H9 (cell line): ENCODE measurements around the gene LSP1. TPM values are rescaled to one million over a fixed set of nuclear protein-coding genes. Genes with fewer than 3 reads are reported as not detected.
"Not testable (repeated sequence)": the region's sequence is repeated elsewhere in the genome, so short reads cannot be mapped to it uniquely, and the experiment has no call there.

Source experiments
- DNase-seq: peaks from one replicate; pipeline ENCODE4 v3.0.0-alpha.2; 2017
- H2AFZ ChIP-seq: one replicate; pipeline ENCODE4 v1.6.1; 2013; ENCODE audit warnings: mild to moderate bottlenecking, low read length, control low read depth, moderate library complexity
- H2AK5ac ChIP-seq: 2 replicates; pipeline ENCODE4 v1.6.1; 2013; ENCODE audit warnings: low read length, control low read depth, mixed read lengths; ENCODE audit not compliant: insufficient read length
- H2BK120ac ChIP-seq: one replicate; pipeline ENCODE4 v1.6.1; 2013; ENCODE audit warnings: low read depth, mild to moderate bottlenecking, low read length, control low read depth, inconsistent platforms; ENCODE audit not compliant: poor library complexity, severe bottlenecking
- H2BK12ac ChIP-seq: 2 replicates; pipeline ENCODE4 v1.6.1; 2013; ENCODE audit warnings: low read length, control low read depth, mixed read lengths, low read depth; ENCODE audit not compliant: insufficient read length
- H2BK15ac ChIP-seq: 2 replicates; pipeline ENCODE4 v1.6.1; 2013; ENCODE audit warnings: low read depth, low read length, control low read depth
- H2BK20ac ChIP-seq: one replicate; pipeline ENCODE4 v1.6.1; 2013; ENCODE audit warnings: low read depth, mild to moderate bottlenecking, low read length, control low read depth, inconsistent platforms; ENCODE audit not compliant: poor library complexity, severe bottlenecking
- H2BK5ac ChIP-seq: 2 replicates; pipeline ENCODE4 v1.6.1; 2013; ENCODE audit warnings: low read length, control low read depth, mixed read lengths; ENCODE audit not compliant: insufficient read length
- H3K14ac ChIP-seq: 2 replicates; pipeline ENCODE4 v1.6.1; 2013; ENCODE audit warnings: low read length, control low read depth; ENCODE audit not compliant: insufficient read depth
- H3K18ac ChIP-seq: 2 replicates; pipeline ENCODE4 v1.6.1; 2013; ENCODE audit warnings: low read depth, mild to moderate bottlenecking, mixed read lengths, low read length, control low read depth; ENCODE audit not compliant: insufficient read length
- H3K23ac ChIP-seq: 2 replicates; pipeline ENCODE4 v1.6.1; 2013; ENCODE audit warnings: low read length, control low read depth, mixed read lengths, low read depth; ENCODE audit not compliant: insufficient read length
- H3K23me2 ChIP-seq: 2 replicates; pipeline ENCODE4 v1.6.1; 2013; ENCODE audit warnings: low read depth, mild to moderate bottlenecking, mixed read lengths, low read length, control low read depth; ENCODE audit not compliant: insufficient read length, poor library complexity, severe bottlenecking
- H3K27ac ChIP-seq: 2 replicates; pipeline ENCODE4 v1.5.1; 2013; ENCODE audit warnings: low read length, control low read depth, mixed read lengths, low read depth; ENCODE audit not compliant: insufficient read length
- H3K27me3 ChIP-seq: 2 replicates; pipeline ENCODE4 v1.6.1; 2013; ENCODE audit warnings: low read length, control low read depth, inconsistent platforms; ENCODE audit not compliant: insufficient read depth
- H3K4ac ChIP-seq: 2 replicates; pipeline ENCODE4 v1.6.1; 2013; ENCODE audit warnings: low read depth, mild to moderate bottlenecking, control low read depth, inconsistent platforms, low read length, moderate library complexity
- H3K4me1 ChIP-seq: 2 replicates; pipeline ENCODE4 v1.6.1; 2013; ENCODE audit warnings: low read length, control low read depth, inconsistent platforms; ENCODE audit not compliant: insufficient read depth
- H3K4me2 ChIP-seq: 2 replicates; pipeline ENCODE4 v1.6.1; 2013; ENCODE audit warnings: low read length, control low read depth, mixed read lengths; ENCODE audit not compliant: insufficient read length, insufficient read depth
- H3K56ac ChIP-seq: 2 replicates; pipeline ENCODE4 v1.6.1; 2013; ENCODE audit warnings: low read depth, mild to moderate bottlenecking, mixed read lengths, low read length, control low read depth; ENCODE audit not compliant: insufficient read length
- H3K79me1 ChIP-seq: 2 replicates; pipeline ENCODE4 v1.6.1; 2013; ENCODE audit warnings: low read depth, mild to moderate bottlenecking, moderate library complexity, low read length, control low read depth, inconsistent platforms; ENCODE audit not compliant: insufficient read depth, poor library complexity, severe bottlenecking
- H3K79me2 ChIP-seq: 2 replicates; pipeline ENCODE4 v1.6.1; 2013; ENCODE audit warnings: low read length, control low read depth, inconsistent platforms; ENCODE audit not compliant: insufficient read depth
- H3K9ac ChIP-seq: 2 replicates; pipeline ENCODE4 v1.6.1; 2013; ENCODE audit warnings: low read length, control low read depth, mixed read lengths; ENCODE audit not compliant: insufficient read length; ENCODE audit errors: extremely low read depth
- H3K9me3 ChIP-seq: one replicate; pipeline ENCODE4 v1.6.1; 2013; ENCODE audit warnings: low read depth, low read length, inconsistent platforms; ENCODE audit not compliant: control insufficient read depth
- H3T11ph ChIP-seq: one replicate; pipeline ENCODE4 v1.6.1; 2013; ENCODE audit warnings: mild to moderate bottlenecking, low read length, control low read depth, inconsistent platforms
- H4K20me1 ChIP-seq: one replicate; pipeline ENCODE4 v1.6.1; 2013; ENCODE audit not compliant: control insufficient read depth, insufficient read length, insufficient read depth
- H4K5ac ChIP-seq: 2 replicates; pipeline ENCODE4 v1.6.1; 2013; ENCODE audit warnings: low read depth, mild to moderate bottlenecking, mixed read lengths, low read length, control low read depth; ENCODE audit not compliant: insufficient read length
- H4K8ac ChIP-seq: replicated peaks from 2 replicates; pipeline ENCODE4 v1.6.1; 2013; ENCODE audit warnings: low read length, control low read depth, mixed read lengths, low read depth; ENCODE audit not compliant: insufficient read length
- H4K91ac ChIP-seq: 2 replicates; pipeline ENCODE4 v1.6.1; 2013; ENCODE audit warnings: low read depth, mild to moderate bottlenecking, moderate library complexity, mixed read lengths, low read length, control low read depth; ENCODE audit not compliant: insufficient read length
- H3K27ac Mint-ChIP-seq, 3 experiments: 2 replicates in 2 of 3; 3 replicates in 1 of 3; pipeline ENCODE4 v1.8.0; 2020 to 2021; ENCODE audit warnings: mixed read lengths in 3 of 3, mild to moderate bottlenecking in 1 of 3, moderate library complexity in 1 of 3
- H3K27me3 Mint-ChIP-seq: 2 replicates; pipeline ENCODE4 v1.8.0; 2021; ENCODE audit warnings: low read depth, mild to moderate bottlenecking, moderate library complexity, mixed read lengths
- H3K36me3 Mint-ChIP-seq, 3 experiments: 2 replicates in 2 of 3; 3 replicates in 1 of 3; pipeline ENCODE4 v1.8.0; 2020 to 2021; ENCODE audit warnings: low read depth in 3 of 3, mixed read lengths in 3 of 3; ENCODE audit not compliant: insufficient read depth in 1 of 3
- H3K4me1 Mint-ChIP-seq, 2 experiments: 2 replicates each; pipeline ENCODE4 v1.8.0; 2020; ENCODE audit warnings: mixed read lengths in 2 of 2
- H3K4me3 Mint-ChIP-seq, 2 experiments: 2 replicates in 1 of 2; 3 replicates in 1 of 2; pipeline ENCODE4 v1.8.0; 2020 to 2021; ENCODE audit warnings: mild to moderate bottlenecking in 2 of 2, mixed read lengths in 2 of 2, moderate library complexity in 1 of 2
- H3K9me3 Mint-ChIP-seq, 2 experiments: 2 replicates in 1 of 2; 3 replicates in 1 of 2; pipeline ENCODE4 v1.8.0; 2020; ENCODE audit warnings: mild to moderate bottlenecking in 2 of 2, mixed read lengths in 2 of 2, moderate library complexity in 1 of 2
- CTCF ChIP-seq: fragments of 200-600 bp; sonication (generic); conservative IDR thresholded peaks from 3 replicates; pipeline ENCODE4 v1.8.0; 2021; ENCODE audit warnings: antibody characterized with exemption, mild to moderate bottlenecking
- WGBS: extraction: QIAGEN DNeasy Blood & Tissue Kit; methylation state at CpG from one replicate; pipeline ENCODE4 v1.1.7; 2013; ENCODE audit warnings: missing lambda C conversion rate, low lambda C conversion rate, mixed read lengths; ENCODE audit not compliant: insufficient read length; ENCODE audit errors: extremely low coverage; 5-methylcytosine and 5-hydroxymethylcytosine counted together
- total RNA-seq: library from RNA; stranded (reverse); gene quantifications from 2 replicates; pipeline ENCODE4 v1.2.1, GENCODE V29; 2021

The LSP1 gene
- total RNA-seq, 1 experiment from 2014 or later, result not detected

GRCh38 chr11:1939006-1939625, 86.2 kb downstream of the LSP1 start:
- Histone ChIP-seq H2BK12ac (no peak overlapping the region), H3K79me2 (no peaks in the 10 kb centered on the region), H2BK120ac (no peak overlapping the region), H3K18ac (no peak overlapping the region), H2AFZ (no peak overlapping the region), H3K4me2 (no peak overlapping the region), H2AK5ac (no peak overlapping the region), H2BK5ac (no peak overlapping the region), H4K20me1 (no peaks in the 10 kb centered on the region), H3K23me2 (peaks cover 3% of the 10 kb centered on the region), H3K4me1 (no peaks in the 10 kb centered on the region), H3T11ph (no peak overlapping the region), H4K5ac (no peak overlapping the region), H4K8ac (no peak overlapping the region), H3K9ac (no peak overlapping the region), H2BK20ac (no peak overlapping the region), H3K79me1 (no peaks in the 10 kb centered on the region), H3K23ac (no peak overlapping the region), H3K9me3 (no peaks in the 10 kb centered on the region), H3K14ac (no peak overlapping the region; the same call in 1 of the 2 replicates), H3K4ac (no peak overlapping the region), H3K27me3 (no peaks in the 10 kb centered on the region), H3K27ac (no peak overlapping the region), H3K56ac (no peak overlapping the region), H4K91ac (no peak overlapping the region), H2BK15ac (no peak overlapping the region)
- Mint-ChIP-seq H3K4me1 (peaks cover 0 to 16% of the 10 kb centered on the region in 2 experiments; a peak in 2 of 4 replicates), H3K9me3 (no peaks in the 10 kb centered on the region; a peak in 1 of 5 replicates), H3K27me3 (peaks cover 13% of the 10 kb centered on the region), H3K4me3 (no peak overlapping the region), H3K36me3 (no peaks in the 10 kb centered on the region), H3K27ac (peak overlapping the region in 1 of 3 experiments; percentile 31; a peak in 1 of 7 replicates)
- no peak for TF ChIP-seq CTCF
- no CpG with 5 or more reads among the region's 23 CpGs for WGBS
- DNase-seq, result no peak

GRCh38 chr11:1939788-1940187, 86.9 kb downstream of the LSP1 start:
- H2BK20ac ChIP-seq, H2BK5ac ChIP-seq, H4K5ac ChIP-seq, H3K9ac ChIP-seq, H3K9me3 Mint-ChIP-seq, H3K18ac ChIP-seq, DNase-seq, H4K20me1 ChIP-seq, H3K27ac ChIP-seq, H3K4ac ChIP-seq, H3K79me2 ChIP-seq, H3K23me2 ChIP-seq, H3K56ac ChIP-seq, H2AK5ac ChIP-seq, H3K14ac ChIP-seq, H3K9me3 ChIP-seq, H3K4me1 ChIP-seq, H3K4me2 ChIP-seq, H3K27me3 ChIP-seq, H4K8ac ChIP-seq, H2BK15ac ChIP-seq, H3K79me1 ChIP-seq, H2BK120ac ChIP-seq, H3K36me3 Mint-ChIP-seq, H3T11ph ChIP-seq, H3K23ac ChIP-seq, H3K4me3 Mint-ChIP-seq, H2BK12ac ChIP-seq, H2AFZ ChIP-seq, H4K91ac ChIP-seq: not testable (repeated sequence)
- WGBS, result no CpG with 5 or more reads among the region's 1 CpG
- Mint-ChIP-seq H3K27me3 (peaks cover 13% of the 10 kb centered on the region), H3K4me1 (peaks cover 0 to 16% of the 10 kb centered on the region in 2 experiments; a peak in 2 of 4 replicates), H3K27ac (peak overlapping the region in 2 of 3 experiments; percentile 4 to 44; a peak in 2 of 7 replicates)
